Embryonic facial prominence (tissue), 1 donor: ENCODE data around the gene CCDC40.

ENCODE experiments used
- DNase-seq: peaks from one replicate; pipeline ENCODE4 v3.0.0-alpha.2; 2016; ENCODE audit errors: extremely low spot score

The CCDC40 gene

DNA sequence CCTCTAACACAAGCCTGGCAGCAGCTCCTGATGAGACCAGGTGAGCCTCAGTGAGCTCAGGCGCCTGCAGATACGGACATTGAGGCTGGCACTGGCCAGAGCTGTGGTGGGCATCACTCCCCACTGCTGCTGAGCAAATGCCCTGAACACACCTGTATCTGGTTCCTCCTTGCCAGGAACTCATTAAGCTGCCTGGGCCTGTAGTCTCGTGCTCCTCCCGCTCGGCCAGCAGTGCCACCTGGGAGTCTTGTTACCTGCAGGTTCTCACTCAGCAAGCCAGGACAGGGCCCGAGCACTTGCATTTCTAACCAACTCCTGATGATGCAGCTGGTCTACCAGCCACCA, 97.2 kb downstream of the CCDC40 start:
- no peak for DNase-seq

DNA sequence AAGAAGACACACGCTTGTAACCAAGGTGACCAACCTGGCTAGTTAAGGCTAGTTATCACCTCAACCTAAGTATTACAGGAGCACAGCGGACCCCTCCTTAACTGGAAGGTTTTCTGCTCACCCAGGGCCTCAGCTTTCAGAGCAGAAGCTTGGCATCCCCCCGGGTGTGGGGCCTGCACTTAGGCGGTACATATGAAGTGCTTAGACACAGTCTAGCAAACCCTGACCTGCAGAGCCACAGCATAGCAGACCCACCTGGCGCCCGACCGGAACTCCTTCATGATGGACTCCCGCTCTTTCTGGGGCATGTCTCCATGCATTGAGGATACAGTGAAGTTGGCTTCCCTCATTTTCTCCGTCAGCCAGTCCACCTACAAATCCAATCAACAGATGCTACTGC, 100.7 kb downstream of the CCDC40 start:
- no peak for DNase-seq

DNA sequence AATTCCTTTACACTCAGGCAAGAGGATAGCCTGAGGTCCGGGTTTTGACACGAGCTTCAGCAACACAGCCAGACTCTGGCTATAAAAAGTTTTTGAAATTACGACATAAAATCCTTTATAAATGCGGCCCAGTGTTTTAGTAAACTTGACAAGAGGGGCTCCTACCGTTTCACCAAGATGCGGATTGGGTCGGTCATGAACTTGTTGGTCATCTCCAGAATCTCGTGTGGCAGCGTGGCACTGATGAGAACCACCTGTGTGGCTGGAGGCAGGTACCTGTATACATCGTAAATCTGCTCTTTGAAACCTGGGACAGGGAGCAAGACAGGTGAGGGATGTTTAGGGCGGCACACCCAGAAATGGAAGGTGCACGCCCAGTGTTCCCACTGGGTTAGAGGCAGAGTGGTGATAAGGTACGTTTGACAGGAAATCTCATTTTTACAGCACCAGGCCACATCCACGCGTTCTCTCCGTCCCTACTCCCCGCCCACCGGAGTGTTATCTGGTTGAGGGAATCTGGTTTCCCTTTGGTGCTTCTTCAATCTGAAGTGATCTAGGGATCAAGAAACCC, 102.5 kb downstream of the CCDC40 start:
- DNase-seq: no peak

DNA sequence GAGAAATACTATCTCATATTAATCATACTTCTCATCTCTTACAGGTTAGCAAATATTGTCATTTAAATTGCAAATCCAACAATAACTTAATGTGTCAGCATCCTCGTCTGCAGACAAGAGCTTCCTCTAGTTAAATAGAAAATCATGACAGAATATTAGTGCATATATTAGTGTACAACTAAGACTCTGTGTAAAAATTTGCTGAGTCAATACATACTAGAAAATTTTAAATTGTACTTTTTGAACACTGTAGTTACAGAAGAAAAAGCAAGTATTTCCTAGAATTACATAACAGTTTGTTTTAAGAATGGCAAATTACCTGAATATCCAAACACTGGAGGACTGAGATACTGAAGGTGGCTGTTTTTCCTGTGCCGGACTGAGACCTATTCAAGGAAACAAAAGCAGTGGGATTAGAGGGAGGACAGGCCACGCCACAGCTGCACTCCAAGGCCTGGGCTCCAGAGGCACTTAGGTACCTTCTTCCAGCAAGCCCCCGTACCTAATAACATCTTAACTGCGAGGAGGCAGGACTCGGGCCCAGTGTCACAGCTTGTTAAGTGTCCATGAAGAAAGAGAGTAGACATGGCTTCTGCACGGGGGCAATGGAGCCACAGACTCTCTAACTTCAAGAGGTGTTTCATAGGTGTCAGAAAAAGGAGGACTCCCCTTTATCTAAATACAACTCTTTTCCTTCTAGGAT, 105.2 kb downstream of the CCDC40 start:
- DNase-seq: no peak

DNA sequence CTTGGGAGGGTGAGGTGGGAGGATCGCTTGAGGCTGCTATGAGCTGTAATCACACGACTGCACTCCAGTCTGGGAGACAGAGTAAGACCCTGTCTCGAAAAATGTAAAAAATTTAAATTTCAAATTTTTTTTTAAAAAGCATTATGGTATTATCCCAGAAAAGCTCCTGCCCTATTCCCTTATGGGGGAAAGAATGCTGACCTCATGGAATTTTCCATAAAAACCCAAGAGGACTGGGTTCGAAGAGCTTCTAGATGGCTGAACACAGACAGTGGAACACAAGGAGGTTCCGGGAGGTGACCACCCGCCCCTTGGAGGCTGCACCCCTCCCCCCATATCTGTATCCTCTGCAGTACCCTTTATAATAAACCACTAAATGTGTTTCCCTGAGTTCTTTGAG, 106.5 kb downstream of the CCDC40 start:
- no peak for DNase-seq

DNA sequence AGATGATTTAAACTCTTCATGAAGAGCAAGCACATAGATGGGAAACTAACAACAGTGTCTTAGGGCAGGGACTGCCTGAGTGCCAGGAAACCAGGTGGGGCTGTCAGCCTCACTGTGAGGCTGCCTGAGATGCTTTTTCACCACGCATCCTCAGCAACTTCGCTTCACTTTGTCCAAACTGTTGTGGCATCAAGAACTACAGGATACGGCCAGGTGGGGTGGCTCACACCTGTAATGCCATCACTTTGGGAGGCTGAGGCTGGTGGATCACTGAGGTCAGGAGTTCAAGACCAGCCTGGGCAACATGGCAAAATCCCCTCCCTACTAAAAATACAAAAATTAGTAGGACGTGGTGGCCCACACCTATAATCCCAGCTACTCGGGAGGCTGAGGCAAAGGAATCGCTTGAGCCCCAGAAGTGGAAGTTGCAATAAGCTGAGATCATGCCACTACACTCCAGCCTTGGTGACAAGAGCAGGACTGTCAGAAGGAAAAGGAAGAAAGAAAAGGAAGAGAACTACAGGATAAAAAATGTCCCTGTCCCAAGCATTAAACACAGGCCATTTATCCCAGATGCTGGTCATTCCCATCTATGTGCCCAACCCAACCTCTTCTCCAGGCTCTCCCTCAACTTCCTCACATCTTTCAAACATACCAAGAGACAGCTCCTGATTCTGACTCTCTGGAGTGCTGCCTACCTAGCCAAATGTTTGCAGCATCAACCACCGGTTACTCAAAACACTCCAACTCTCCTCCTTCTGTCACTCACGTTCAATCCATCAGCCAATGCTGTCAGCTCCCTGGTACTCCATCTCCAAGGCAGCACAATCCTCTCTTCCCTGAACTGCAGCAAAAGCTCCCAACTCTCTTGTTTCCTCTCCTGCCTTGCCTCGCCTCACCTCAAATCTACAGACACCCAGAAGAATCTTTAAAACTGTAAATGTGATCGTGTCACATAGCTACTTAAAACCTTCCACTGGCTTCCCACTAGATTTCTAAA, 108.9 kb downstream of the CCDC40 start:
- DNase-seq: no peak

DNA sequence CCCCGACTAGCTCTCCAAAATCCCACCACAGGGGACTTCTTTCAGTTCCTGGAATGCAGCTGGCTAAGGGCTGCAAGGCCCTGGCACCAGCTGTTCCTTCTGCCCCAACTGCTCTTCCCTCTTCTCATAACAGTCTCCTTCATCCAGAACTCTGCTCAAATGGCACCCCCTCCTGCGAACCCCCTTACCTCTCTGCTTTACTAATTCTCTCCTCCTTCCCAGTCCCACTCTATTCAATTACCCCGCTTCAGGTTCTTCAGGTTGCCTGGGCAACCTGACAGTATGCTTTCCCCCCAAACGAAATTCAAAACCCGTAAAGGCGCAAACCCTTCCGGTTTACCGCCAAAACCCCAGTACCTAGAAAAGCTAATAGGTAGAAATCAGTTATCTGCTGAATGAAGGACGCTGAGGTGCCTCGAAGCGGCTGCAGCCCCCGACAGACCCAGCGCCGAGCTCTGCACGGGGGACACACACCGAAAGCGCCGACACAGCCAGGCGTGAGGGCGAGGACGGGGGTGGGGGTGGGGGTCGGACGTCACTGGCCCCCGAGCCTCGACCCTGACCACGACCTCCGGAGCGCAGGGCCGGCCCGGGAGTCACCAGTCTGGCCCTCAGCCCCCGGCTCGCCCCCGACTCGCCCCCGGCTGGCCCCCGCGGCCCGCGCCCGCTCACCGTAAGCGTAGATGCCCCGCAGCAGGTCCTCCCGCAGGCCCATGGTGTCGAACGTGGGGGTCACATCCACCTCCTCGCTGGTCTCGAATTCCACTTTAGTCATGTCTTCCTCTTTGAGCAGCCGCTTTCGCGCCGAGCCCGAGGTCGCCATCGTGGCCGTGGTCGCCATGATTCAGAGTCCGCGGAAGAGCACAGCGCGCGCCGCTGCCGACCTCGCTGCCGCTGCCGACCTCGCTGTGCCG, 109.9 kb downstream of the CCDC40 start:
- DNase-seq: no peak

DNA sequence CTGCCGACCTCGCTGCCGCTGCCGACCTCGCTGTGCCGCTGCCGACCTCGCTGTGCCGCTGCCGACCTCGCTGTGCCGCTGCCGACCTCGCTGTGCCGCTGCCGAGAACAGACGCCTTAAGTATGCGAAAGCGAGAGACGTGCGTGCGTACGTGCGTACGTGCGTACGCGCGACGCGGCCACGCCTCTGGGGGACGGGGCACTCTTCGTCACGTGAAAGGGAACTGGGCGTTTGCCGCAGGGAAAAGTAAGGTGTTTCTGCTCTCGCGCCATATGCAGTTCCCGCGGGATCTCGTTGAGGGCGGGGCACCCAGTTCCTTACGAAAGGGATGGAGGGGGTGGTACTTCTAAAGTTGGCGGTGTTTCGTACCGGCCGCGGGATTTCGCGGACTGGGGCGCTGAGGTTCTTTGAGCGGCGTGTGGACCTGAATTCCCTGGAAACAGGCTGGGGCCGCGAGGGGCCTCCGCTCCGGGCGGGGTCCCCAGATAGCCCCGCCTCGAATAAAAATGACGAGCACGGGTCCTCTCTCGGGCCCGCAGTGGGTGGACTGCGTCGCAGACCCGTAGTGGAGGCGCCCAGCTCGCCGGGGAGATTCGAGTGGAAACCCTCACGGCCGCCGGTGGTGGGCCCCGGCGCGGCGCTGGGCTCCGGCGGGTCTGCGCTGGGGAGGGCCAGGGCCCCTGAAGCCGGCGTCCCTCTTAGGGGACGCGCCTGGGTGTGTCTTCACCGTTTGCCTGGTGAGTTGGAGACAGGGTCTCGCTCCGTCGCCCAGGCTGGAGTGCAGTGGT, 110.8 kb downstream of the CCDC40 start, which contains the start of gene EIF4A3:
Gene EIF4A3 (minus strand): TSS at position 94 of the 788 bp plus-strand sequence. CDS start 167 bp downstream, outside the sequence.
- DNase-seq: peak; percentile 94
